ENCODE data around the gene FAM81B.

FAM81B gene

GRCh38 chr5:95406426-95407090 is 15.4 kb downstream of the FAM81B start:
- DNase-seq, result no peak

DNA sequence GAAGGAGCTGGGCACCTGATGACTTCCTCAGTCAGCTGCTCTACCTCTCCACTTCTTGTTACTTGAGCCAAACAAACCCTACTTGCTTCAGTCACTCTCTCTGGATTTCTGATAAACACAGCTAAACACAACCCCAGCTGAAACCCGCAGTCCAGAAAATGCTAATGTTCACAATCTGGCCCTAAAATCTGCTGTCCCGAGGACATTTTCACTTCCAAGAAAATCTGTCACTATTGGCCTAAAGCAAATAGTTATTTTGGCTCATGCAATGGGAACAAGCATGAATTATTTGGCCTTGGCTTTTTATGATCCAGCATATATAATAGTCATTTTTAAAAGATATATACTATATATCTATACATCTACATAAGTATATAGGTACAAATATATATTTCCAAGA is 19.1 kb downstream of the FAM81B start:
- no peak for DNase-seq

DNA sequence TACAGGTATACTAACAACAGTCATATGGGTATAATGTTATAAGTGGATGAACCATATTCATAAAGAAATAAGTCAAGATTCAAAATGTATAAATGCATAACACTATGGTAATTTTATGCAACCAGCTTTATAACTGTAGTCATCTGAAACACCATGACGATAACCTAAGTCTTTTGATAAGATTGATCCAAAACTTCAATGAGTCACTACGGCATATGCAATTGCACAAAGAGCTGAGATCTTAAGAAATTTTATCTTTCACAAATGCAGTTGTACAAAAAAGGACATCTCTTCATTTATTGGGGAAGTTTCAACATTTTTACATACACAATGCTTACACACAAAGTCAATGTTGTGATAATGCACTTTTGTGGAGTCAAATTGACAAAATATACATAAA is 20.3 kb downstream of the FAM81B start:
- DNase-seq, result no peak

- no peak for DNase-seq
Measured at GRCh38 chr5:95414451-95414850, 23.3 kb downstream of the FAM81B start.

DNA sequence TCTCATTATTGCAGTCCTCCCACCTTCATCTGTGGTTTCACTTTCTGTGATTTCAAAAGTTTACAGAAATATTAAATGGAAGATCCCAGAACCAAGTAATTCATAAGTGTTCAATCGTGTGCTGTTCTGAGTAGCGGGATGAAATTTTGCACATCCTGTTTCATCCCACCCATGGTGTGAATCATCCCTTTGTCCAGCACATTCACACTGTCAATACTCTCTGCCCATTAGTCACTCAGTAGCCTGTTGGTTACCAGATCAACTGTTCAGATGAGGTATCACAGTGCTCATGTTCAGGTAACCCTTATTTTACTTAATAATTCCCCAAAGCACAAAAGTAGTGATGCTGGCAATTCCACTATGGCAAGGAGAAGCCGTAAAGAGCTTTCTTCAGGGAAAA is 26.8 kb downstream of the FAM81B start:
- DNase-seq, result no peak

GRCh38 chr5:95422838-95423237 is 31.7 kb downstream of the FAM81B start:
- no peak for DNase-seq

- no peak for DNase-seq
Measured at GRCh38 chr5:95424016-95424415, 32.9 kb downstream of the FAM81B start.

GRCh38 chr5:95424526-95424925 is 33.4 kb downstream of the FAM81B start:
- DNase-seq, result no peak

DNA sequence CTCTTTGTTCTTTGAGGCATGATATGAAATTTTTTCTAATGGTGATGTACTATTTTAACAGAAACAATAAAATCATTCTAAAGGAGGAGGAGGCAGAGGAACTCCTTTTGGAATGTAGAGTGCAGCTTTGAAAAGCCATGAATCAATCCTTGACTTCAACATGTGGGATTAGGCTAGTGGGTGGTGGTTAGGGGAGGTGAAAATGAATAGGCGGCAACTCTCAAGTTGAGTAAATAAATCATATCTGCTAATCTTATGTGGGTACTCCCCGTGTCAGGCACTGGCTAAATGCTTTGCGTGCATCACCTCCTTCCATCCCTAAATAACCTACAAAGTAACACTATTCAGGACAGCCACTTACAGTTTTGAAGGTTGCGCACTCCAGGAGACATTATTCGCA is 35.1 kb downstream of the FAM81B start:
- DNase-seq, result no peak

GRCh38 chr5:95432779-95433178 is 41.6 kb downstream of the FAM81B start:
- DNase-seq, result no peak

GRCh38 chr5:95439801-95440493 is 48.8 kb downstream of the FAM81B start:
- DNase-seq, result no peak

DNA sequence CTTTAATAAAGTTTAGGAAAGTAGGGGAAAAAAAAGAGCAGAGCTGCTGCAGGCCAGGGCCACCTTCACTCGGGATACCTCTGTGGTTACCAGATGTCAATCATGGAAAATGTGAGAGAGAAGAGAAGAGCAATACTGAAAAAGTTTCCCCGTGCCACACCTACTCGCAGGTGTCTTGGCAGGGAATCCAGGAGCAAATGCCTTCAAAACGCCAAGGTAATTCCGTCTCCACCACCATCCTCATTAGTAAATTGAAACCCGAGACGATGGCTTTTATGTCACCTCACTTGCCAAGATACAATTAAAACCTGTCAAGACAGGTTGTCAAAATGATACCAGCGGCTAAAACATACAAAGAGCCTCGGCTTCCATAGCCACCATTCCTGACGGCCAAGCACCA is 49.7 kb downstream of the FAM81B start:
- no peak for DNase-seq

DNA sequence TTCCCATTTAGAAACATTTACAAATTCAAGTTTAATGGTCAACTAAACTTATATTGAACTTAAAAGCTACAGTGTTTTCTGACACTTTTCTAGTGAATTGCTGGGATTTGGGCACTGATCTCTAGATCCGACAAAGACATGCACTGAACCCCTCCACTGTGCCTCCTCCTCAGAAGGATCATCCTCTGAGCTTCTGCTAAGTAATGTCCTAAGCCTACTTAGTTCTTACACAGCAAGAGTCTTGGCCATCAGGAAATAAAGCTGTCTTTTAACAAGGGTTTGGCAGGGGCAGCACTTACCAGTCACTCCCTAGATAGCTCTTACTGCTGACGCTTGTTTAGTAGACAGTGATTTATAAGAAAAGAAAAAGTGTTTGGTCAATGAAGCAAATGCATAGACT is 50.5 kb downstream of the FAM81B start:
- no peak for DNase-seq

DNA sequence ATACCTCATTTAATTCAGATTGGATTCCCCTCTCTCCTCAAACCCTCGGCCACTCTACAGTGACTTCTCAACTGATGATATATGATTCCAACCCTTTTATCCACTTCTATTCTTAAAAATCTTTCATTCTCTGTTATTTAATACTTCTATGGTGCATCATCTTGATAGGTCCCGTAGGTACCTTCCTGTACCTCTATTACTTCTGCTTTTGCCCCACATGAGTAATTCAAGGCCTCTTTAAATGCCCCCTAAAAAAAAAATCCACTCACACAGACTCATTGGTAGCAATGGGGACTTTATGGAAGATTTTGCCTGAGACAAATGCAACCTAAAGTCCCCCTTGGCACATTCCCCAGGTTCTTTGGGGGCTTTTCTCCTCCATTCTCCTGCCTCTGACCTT is 54.3 kb downstream of the FAM81B start:
- no peak for DNase-seq

GRCh38 chr5:95445995-95446394 is 54.8 kb downstream of the FAM81B start:
- DNase-seq, result no peak

DNA sequence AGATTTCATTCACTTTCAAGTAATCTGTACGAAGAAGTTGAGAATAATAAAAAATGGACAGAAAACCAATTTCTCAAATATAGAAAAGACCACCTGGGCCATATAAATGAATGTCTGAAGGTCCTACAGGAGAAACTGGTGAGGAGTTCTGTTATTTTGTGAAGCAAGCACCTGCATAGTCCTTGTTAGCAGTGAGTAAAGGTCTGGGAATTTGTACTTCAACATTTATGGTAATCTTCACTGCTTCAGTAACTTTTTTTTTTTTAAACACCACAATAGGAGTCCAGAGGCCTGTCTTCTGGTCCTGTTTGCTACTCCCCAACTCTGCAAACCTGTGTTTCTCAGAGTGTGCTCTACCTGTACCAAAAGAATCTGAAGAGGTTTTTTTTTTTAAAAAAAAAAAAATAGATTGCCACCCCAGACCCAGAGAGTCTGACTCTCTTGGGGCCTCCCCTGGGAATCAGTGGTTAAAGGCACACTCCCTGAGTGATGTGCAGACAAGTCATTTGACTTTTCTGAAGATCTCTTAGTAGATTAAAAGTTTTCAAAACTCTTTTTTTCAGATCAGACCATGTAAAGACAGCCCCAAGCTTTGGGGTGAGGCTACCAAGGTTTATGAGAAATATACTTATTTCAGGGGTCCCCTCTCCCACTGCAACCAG is 55.5 kb downstream of the FAM81B start:
- DNase-seq, result no peak

DNA sequence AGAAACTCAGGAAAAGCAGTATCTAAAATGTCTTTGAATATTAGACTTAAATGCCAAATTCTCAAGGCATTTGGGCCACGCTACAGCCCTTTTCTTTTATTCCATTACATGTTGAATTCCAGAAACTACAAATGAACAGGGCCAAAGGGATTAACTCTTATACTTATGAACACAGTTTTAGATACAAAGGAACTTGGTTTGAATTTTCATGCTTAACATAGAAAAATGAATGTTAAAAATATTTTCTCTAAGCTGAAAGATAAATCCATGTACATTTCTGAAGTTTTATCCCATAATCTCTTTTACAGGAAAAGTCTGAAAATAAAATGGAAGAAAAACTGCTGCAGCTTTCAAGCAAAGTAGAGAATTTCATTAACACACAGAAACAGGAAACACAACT is 56.8 kb downstream of the FAM81B start:
- DNase-seq, result no peak

DNA sequence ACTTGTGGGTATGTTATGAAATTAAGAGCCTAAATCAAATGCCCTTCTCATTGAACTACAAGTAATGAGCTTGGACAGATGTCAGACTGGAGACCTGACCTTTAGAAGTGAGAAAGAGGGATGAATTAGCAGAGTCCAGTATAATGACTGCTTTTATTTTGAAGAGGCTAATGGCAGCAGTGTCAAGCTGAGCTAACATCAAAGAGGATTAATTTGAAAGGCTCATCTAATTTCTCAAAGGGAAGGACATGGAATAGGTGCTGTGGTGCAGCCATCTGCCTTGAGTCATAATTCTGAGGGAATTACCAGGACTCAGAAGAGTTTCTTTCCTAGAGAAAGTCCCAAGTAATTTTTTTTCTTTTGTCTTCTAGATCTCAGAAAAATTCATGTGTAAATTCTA is 57.6 kb downstream of the FAM81B start:
- DNase-seq, result no peak

- DNase-seq, result no peak
Measured at GRCh38 chr5:95449460-95449859, 58.3 kb downstream of the FAM81B start.

- DNase-seq, result no peak
Measured at GRCh38 chr5:95454536-95454935, 63.4 kb downstream of the FAM81B start.

DNA sequence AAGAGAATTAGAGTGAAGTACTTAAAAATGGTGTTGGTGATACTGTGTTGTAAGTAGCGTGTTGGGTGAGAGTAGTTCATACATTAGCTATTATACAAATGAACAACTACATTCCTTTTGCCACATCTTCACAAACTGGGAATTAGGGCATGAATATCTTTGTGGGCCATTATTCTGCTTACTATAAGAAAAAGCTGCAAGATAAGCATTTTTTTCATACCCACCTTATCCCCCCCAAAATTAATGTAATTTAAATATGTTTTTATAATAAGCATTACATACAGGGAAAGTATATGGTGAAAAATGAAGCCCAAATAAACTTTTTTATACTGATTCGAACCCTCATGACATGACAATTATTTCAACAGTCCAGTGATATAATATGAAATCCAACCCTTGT is 69.5 kb downstream of the FAM81B start:
- DNase-seq, result no peak

DNA sequence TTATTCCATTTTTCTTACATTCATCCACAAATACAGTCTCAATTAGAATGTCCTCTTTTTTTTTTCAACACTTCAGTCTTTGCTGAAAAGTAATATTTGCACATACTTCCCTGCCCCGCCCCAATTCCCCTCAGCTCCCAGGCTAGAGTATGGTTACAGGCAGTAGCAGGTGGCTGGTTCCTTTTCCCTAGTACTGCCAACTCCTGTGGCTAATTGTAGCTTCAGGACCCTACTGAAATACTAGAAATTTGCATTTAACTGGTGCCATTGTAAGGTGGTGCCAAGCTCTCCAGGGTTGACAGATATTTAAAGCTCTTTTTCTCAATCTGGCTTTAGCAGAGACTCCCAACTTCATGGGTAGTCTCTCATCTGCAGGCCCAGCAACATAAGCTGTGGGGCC is 80.3 kb downstream of the FAM81B start:
- no peak for DNase-seq

- no peak for DNase-seq
Measured at GRCh38 chr5:95471942-95472341, 80.8 kb downstream of the FAM81B start.

DNA sequence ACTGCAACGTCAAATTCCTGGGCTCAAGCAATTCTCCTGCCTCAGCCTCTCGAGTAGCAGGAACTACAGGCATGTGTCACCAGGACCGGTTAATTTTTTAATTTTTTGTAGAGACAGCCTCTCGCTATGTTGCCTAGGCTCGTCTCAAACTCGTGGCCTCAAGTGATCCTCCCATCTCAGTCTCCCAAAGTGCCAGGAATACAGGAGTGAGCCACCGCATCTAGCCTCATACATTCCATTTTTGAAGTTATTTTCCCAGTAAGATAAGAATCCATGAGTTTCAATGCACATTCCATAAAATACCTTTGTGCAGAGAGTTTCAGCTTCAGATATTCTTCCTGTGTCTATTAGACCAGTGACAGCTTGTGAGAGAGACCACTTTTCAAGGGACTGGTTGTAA is 93.3 kb downstream of the FAM81B start:
- DNase-seq, result no peak

GRCh38 chr5:95486191-95486590 is 95.0 kb downstream of the FAM81B start:
- DNase-seq, result no peak

All from NK-92 treated with Interleukin-12 subunit alpha and Interleukin-12 subunit beta, amount 100 ng/mL, for 24 hours (cell line).